HG03135 (cell line): ENCODE measurements around the gene CUX1.
"Not testable (repeated sequence)": the region's sequence is repeated elsewhere in the genome, so short reads cannot be mapped to it uniquely, and the experiment has no call there.

ENCODE experiments used
- ATAC-seq: cut with Tn5 transposase; IDR thresholded peaks from one replicate; pipeline ENCODE4 v1.9.1; 2021; ENCODE audit warnings: mild to moderate bottlenecking, moderate library complexity; ENCODE audit not compliant: unreplicated experiment

Gene CUX1

GRCh38 chr7:101824440-101824839, 7.0 kb downstream of the CUX1 start:
- ATAC-seq = no peak

- no peak for ATAC-seq
These were observed 8.8 kb downstream of the CUX1 start for GRCh38 chr7:101826081-101826835.

- no peak for ATAC-seq
These were observed 11.0 kb downstream of the CUX1 start for GRCh38 chr7:101828301-101829020.

GRCh38 chr7:101829374-101829773, 11.9 kb downstream of the CUX1 start:
- ATAC-seq = no peak

GRCh38 chr7:101829821-101830220, 12.4 kb downstream of the CUX1 start:
- no peak for ATAC-seq

GRCh38 chr7:101831396-101831795, 14.0 kb downstream of the CUX1 start:
- ATAC-seq = not testable (repeated sequence)

- ATAC-seq = no peak
These were observed 14.8 kb downstream of the CUX1 start for GRCh38 chr7:101832205-101832631.

- no peak for ATAC-seq
These were observed 15.4 kb downstream of the CUX1 start for GRCh38 chr7:101832685-101833375.

- no peak for ATAC-seq
These were observed 16.4 kb downstream of the CUX1 start for GRCh38 chr7:101833799-101834198.

GRCh38 chr7:101835136-101835535, 17.7 kb downstream of the CUX1 start:
- no peak for ATAC-seq

GRCh38 chr7:101837433-101837832, 20.0 kb downstream of the CUX1 start:
- not testable (repeated sequence) for ATAC-seq

GRCh38 chr7:101838837-101839483, 21.5 kb downstream of the CUX1 start:
- ATAC-seq = no peak

GRCh38 chr7:101841328-101841727, 23.9 kb downstream of the CUX1 start:
- no peak for ATAC-seq

GRCh38 chr7:101843293-101844271, 26.2 kb downstream of the CUX1 start:
- ATAC-seq = no peak

GRCh38 chr7:101845974-101846373, 28.5 kb downstream of the CUX1 start:
- no peak for ATAC-seq

GRCh38 chr7:101846800-101847538, 29.5 kb downstream of the CUX1 start:
- ATAC-seq = no peak

- no peak for ATAC-seq
These were observed 31.0 kb downstream of the CUX1 start for GRCh38 chr7:101848208-101848951.

- ATAC-seq = not testable (repeated sequence)
These were observed 31.9 kb downstream of the CUX1 start for GRCh38 chr7:101849314-101849713.

GRCh38 chr7:101852364-101852763, 34.9 kb downstream of the CUX1 start:
- ATAC-seq = not testable (repeated sequence)
